Measurements from ENCODE around the gene RNF220.

The RNF220 gene

GRCh38 chr1:44693900-44694299 lies 288.8 kb downstream of the RNF220 start:
- TF ChIP-seq RARB (CRISPR knock-in tag; IDR thresholded peaks at IDR 0.05): no peak
- no peak for ATAC-seq

GRCh38 chr1:44694863-44695478 lies 289.9 kb downstream of the RNF220 start:
- TF ChIP-seq ISL1 (CRISPR knock-in tag; IDR thresholded peaks at IDR 0.05): no peak
- no peak for TF ChIP-seq ZNF565 (CRISPR knock-in tag; conservative IDR thresholded peaks at IDR 0.05; ENCODE audit: low read depth)
- no peak for TF ChIP-seq SNAI2 (CRISPR knock-in tag; IDR thresholded peaks at IDR 0.05)
- no peak for TF ChIP-seq CSDC2 (CRISPR knock-in tag; IDR thresholded peaks at IDR 0.05)
- TF ChIP-seq, protein P1, sequence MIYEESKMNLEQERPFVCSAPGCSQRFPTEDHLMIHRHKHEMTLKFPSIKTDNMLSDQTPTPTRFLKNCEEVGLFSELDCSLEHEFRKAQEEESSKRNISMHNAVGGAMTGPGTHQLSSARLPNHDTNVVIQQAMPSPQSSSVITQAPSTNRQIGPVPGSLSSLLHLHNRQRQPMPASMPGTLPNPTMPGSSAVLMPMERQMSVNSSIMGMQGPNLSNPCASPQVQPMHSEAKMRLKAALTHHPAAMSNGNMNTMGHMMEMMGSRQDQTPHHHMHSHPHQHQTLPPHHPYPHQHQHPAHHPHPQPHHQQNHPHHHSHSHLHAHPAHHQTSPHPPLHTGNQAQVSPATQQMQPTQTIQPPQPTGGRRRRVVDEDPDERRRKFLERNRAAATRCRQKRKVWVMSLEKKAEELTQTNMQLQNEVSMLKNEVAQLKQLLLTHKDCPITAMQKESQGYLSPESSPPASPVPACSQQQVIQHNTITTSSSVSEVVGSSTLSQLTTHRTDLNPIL (CRISPR knock-in tag; IDR thresholded peaks at IDR 0.05; ENCODE audit: low read depth): no peak
- TF ChIP-seq GLIS3 (CRISPR knock-in tag; IDR thresholded peaks at IDR 0.05): no peak
- TF ChIP-seq RARB (CRISPR knock-in tag; IDR thresholded peaks at IDR 0.05): no peak
- no peak for ATAC-seq

- TF ChIP-seq CSRNP3 (CRISPR knock-in tag; IDR thresholded peaks at IDR 0.05): no peak
- no peak for TF ChIP-seq PPARA (CRISPR knock-in tag; IDR thresholded peaks at IDR 0.05; ENCODE audit: borderline replicate concordance)
- no peak for TF ChIP-seq ISL1 (CRISPR knock-in tag; IDR thresholded peaks at IDR 0.05)
- no peak for TF ChIP-seq ARNTL (CRISPR knock-in tag; IDR thresholded peaks at IDR 0.05; ENCODE audit: borderline replicate concordance, low read depth)
- no peak for TF ChIP-seq ZFP30 (CRISPR knock-in tag; IDR thresholded peaks at IDR 0.05)
- TF ChIP-seq CSDC2 (CRISPR knock-in tag; IDR thresholded peaks at IDR 0.05): no peak
- no peak for TF ChIP-seq ZNF565 (CRISPR knock-in tag; conservative IDR thresholded peaks at IDR 0.05; ENCODE audit: low read depth)
- no peak for TF ChIP-seq BACH2 (CRISPR knock-in tag; IDR thresholded peaks at IDR 0.05; ENCODE audit: borderline replicate concordance)
- TF ChIP-seq ZNF70 (CRISPR knock-in tag; IDR thresholded peaks at IDR 0.05): no peak
- TF ChIP-seq POU6F1 (CRISPR knock-in tag; IDR thresholded peaks at IDR 0.05; ENCODE audit: borderline replicate concordance, low read depth): no peak
- TF ChIP-seq GLIS3 (CRISPR knock-in tag; IDR thresholded peaks at IDR 0.05): no peak
- no peak for TF ChIP-seq RARB (CRISPR knock-in tag; IDR thresholded peaks at IDR 0.05)
- TF ChIP-seq, protein P2, sequence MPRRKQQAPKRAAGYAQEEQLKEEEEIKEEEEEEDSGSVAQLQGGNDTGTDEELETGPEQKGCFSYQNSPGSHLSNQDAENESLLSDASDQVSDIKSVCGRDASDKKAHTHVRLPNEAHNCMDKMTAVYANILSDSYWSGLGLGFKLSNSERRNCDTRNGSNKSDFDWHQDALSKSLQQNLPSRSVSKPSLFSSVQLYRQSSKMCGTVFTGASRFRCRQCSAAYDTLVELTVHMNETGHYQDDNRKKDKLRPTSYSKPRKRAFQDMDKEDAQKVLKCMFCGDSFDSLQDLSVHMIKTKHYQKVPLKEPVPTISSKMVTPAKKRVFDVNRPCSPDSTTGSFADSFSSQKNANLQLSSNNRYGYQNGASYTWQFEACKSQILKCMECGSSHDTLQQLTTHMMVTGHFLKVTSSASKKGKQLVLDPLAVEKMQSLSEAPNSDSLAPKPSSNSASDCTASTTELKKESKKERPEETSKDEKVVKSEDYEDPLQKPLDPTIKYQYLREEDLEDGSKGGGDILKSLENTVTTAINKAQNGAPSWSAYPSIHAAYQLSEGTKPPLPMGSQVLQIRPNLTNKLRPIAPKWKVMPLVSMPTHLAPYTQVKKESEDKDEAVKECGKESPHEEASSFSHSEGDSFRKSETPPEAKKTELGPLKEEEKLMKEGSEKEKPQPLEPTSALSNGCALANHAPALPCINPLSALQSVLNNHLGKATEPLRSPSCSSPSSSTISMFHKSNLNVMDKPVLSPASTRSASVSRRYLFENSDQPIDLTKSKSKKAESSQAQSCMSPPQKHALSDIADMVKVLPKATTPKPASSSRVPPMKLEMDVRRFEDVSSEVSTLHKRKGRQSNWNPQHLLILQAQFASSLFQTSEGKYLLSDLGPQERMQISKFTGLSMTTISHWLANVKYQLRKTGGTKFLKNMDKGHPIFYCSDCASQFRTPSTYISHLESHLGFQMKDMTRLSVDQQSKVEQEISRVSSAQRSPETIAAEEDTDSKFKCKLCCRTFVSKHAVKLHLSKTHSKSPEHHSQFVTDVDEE (CRISPR knock-in tag; IDR thresholded peaks at IDR 0.05): no peak
- no peak for TF ChIP-seq TOX (CRISPR knock-in tag; IDR thresholded peaks at IDR 0.05; ENCODE audit: borderline replicate concordance)
- TF ChIP-seq, protein P1 (CRISPR knock-in tag; IDR thresholded peaks at IDR 0.05; ENCODE audit: low read depth): no peak
- TF ChIP-seq SNAI2 (CRISPR knock-in tag; IDR thresholded peaks at IDR 0.05): no peak
- TF ChIP-seq ZC3H10 (CRISPR knock-in tag; IDR thresholded peaks at IDR 0.05): no peak
- TF ChIP-seq OSR1 (CRISPR knock-in tag; IDR thresholded peaks at IDR 0.05): no peak
- ATAC-seq: no peak
Observed at GRCh38 chr1:44695671-44696070, 290.6 kb downstream of the RNF220 start.

- ATAC-seq: no peak
- no peak for TF ChIP-seq PPARA (CRISPR knock-in tag; IDR thresholded peaks at IDR 0.05; ENCODE audit: borderline replicate concordance)
- no peak for TF ChIP-seq RARB (CRISPR knock-in tag; IDR thresholded peaks at IDR 0.05)
- TF ChIP-seq BACH2 (CRISPR knock-in tag; IDR thresholded peaks at IDR 0.05; ENCODE audit: borderline replicate concordance): no peak
- TF ChIP-seq, protein P2 (CRISPR knock-in tag; IDR thresholded peaks at IDR 0.05): no peak
- TF ChIP-seq POU6F1 (CRISPR knock-in tag; IDR thresholded peaks at IDR 0.05; ENCODE audit: borderline replicate concordance, low read depth): no peak
- no peak for TF ChIP-seq ZFP3 (CRISPR knock-in tag; IDR thresholded peaks at IDR 0.05)
- no peak for TF ChIP-seq OSR1 (CRISPR knock-in tag; IDR thresholded peaks at IDR 0.05)
- no peak for TF ChIP-seq ZNF565 (CRISPR knock-in tag; conservative IDR thresholded peaks at IDR 0.05; ENCODE audit: low read depth)
- TF ChIP-seq ZC3H10 (CRISPR knock-in tag; IDR thresholded peaks at IDR 0.05): no peak
Observed at GRCh38 chr1:44696101-44696500, 291.0 kb downstream of the RNF220 start.

All from SK-N-SH treated with all-trans-retinoic acid at 6 μM for 48 hours (cell line).